NT2/D1 (cell line): ENCODE data around the gene TBCD.
"Not testable (repeated sequence)": the region's sequence is repeated elsewhere in the genome, so short reads cannot be mapped to it uniquely, and the experiment has no call there.

Source experiments
- DNase-seq: peaks from one replicate; pipeline ENCODE4 v3.0.0-alpha.2; 2011; ENCODE audit warnings: low read depth, low spot score
- H3K27me3 ChIP-seq: 2 replicates; pipeline ENCODE4 v1.6.0; 2011; ENCODE audit warnings: mild to moderate bottlenecking; ENCODE audit not compliant: insufficient read length, insufficient read depth
- H3K36me3 ChIP-seq: 2 replicates; pipeline ENCODE4 v1.6.1; 2011; ENCODE audit warnings: mild to moderate bottlenecking, low read length, mixed read lengths; ENCODE audit not compliant: insufficient read depth, insufficient read length
- H3K4me1 ChIP-seq: 2 replicates; pipeline ENCODE4 v1.5.1; 2011; ENCODE audit not compliant: insufficient read depth, insufficient read length
- H3K4me3 ChIP-seq: 2 replicates; pipeline ENCODE4 v1.5.1; 2011; ENCODE audit warnings: low read depth; ENCODE audit not compliant: insufficient read length
- H3K9ac ChIP-seq: 2 replicates; pipeline ENCODE4 v1.6.0; 2011; ENCODE audit warnings: low read depth; ENCODE audit not compliant: insufficient read length
- H3K9me3 ChIP-seq: 2 replicates; pipeline ENCODE4 v1.5.1; 2011; ENCODE audit warnings: mild to moderate bottlenecking, low read length; ENCODE audit not compliant: insufficient read depth
- SUZ12 ChIP-seq: IDR thresholded peaks from 2 replicates; pipeline ENCODE4 v1.6.1; 2011; ENCODE audit not compliant: insufficient read length, insufficient read depth; ENCODE audit errors: extremely low read depth
- YY1 ChIP-seq: IDR thresholded peaks from 2 replicates; pipeline ENCODE4 v1.6.1; 2011; ENCODE audit not compliant: insufficient read length, insufficient read depth
- ZNF274 ChIP-seq: IDR thresholded peaks from 2 replicates; pipeline ENCODE4 v1.6.1; 2011; ENCODE audit warnings: mild to moderate bottlenecking, low read depth, low read length

TBCD gene

DNA sequence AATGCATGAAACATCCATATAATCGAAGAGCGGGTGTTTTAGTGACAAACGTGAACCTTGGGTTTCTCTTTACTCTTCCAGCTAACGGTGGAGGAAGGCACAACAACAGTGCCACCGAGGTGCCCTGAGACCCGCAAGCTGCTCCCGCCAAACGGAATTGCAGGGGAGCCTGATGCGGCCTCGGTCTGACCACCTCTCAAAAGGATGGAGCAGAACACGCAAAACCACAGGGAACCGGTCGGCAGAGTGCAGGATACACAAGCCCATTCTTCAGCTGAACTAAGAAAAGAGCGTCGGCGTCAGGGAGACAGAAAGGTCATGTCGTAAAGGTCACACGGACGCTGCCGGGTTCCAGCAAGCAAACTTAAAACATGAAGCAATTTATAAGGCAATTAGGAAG lies 197.5 kb downstream of the TBCD start:
- Histone ChIP-seq H3K4me3 (no peak overlapping the region), H3K36me3 (peaks cover 21% of the 10 kb centered on the region), H3K27me3 (no peaks in the 10 kb centered on the region), H3K4me1 (no peaks in the 10 kb centered on the region), H3K9ac (no peak overlapping the region), H3K9me3 (peaks cover 61% of the 10 kb centered on the region)
- no peak for TF ChIP-seq SUZ12
- no peak for TF ChIP-seq YY1
- no peak for TF ChIP-seq ZNF274
- no peak for DNase-seq

DNA sequence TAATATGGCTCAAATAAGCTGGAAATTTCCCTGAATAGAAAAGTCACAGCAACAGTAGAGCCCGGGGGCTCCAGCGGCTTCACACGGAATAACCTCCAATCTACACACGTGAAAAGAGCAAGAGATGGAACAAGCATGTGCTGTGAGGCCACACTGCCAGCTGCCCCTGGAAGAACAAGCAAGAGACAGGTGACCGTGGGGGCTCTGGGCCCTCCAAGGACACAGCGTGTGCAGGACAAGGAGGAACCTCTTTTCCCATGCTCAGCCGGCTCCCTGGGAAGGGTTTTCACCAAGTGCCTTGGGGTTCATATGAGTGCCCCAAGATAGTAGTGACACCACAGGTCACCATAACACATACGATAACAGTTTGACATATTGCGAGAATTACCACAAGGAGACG lies 198.1 kb downstream of the TBCD start:
- TF ChIP-seq ZNF274 (no peak), SUZ12 (no peak)
- DNase-seq: no peak
- peaks cover 55% of the 10 kb centered on the region for H3K9me3 ChIP-seq
- no peaks in the 10 kb centered on the region for H3K27me3 ChIP-seq
- no peaks in the 10 kb centered on the region for H3K4me1 ChIP-seq
- peaks cover 19% of the 10 kb centered on the region for H3K36me3 ChIP-seq
- H3K4me3 ChIP-seq: no peak overlapping the region
- H3K9ac ChIP-seq: no peak overlapping the region

DNA sequence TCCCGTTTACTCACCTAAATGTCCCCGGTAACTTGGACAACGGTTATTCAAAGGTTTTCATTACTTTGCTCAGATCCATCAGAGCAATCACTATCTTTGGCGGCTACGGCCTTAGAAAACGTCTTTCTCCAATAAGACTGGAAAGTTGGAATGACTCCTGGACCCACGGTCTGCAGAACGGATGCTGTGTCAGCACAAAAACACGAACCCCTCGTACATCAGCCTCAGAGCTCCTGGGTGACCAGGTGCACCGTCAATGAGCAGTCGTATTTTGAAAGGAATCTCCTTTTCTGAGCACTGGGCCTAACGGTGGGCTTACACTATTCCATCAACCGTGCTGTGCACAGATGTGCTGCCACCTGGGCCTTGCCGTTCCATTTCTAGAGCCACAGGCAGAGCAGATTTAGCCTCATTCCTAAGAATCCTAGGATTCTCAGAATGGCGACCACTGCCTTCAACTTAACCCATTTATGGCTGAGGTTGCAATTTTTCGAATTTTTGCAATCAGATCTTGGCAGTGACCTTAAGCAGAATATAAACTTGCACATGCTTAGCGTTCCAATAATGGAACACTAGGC lies 198.7 kb downstream of the TBCD start:
- no peaks in the 10 kb centered on the region for H3K4me1 ChIP-seq
- DNase-seq: no peak
- no peak overlapping the region for H3K4me3 ChIP-seq
- H3K27me3 ChIP-seq: no peaks in the 10 kb centered on the region
- H3K9ac ChIP-seq: no peak overlapping the region
- H3K9me3 ChIP-seq: peaks cover 54% of the 10 kb centered on the region
- TF ChIP-seq ZNF274: no peak
- no peak for TF ChIP-seq SUZ12
- TF ChIP-seq YY1: no peak
- H3K36me3 ChIP-seq: peaks cover 19% of the 10 kb centered on the region

DNA sequence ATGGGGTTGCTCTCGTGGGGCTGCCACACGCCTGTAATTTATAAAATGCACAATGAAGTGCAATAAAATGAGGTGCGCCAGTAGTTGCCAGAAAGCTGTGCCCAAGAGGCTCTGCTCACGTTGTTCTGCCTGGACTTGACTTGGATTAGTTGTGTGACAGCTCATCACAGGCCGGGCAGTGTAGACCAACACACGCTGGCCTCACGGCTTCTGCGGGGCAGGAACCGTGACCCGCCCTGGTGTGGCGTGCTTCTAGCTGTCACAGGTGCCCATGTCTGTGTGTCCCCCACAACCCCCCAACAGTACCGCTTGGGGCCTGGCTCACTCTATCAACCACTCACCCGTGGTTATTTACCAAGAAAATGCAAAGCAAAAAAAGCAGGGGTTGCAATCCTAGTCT lies 200.2 kb downstream of the TBCD start:
- Histone ChIP-seq H3K9ac (no peak overlapping the region), H3K4me1 (no peaks in the 10 kb centered on the region), H3K9me3 (peaks cover 48% of the 10 kb centered on the region; the same call in 1 of the 2 replicates), H3K36me3 (peaks cover 17% of the 10 kb centered on the region), H3K4me3 (no peak overlapping the region), H3K27me3 (no peaks in the 10 kb centered on the region)
- no peak for DNase-seq
- no peak for TF ChIP-seq ZNF274
- no peak for TF ChIP-seq YY1
- TF ChIP-seq SUZ12: no peak

DNA sequence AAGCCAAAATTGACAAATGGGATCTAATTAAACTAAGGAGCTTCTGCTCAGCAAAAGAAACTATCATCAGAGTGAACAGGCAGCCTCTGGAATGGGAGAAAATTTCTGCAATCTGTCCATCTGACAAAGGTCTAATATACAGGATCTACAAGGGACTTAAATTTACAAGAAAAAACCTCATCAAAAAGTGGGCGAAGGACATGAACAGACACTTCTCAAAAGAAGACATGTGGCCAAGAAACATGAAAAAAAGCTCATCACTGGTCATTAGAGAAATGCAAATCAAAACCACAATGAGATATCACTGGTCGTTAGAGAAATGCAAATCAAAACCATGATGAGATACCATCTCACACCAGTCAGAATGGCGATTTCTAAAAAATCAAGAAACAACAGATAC lies 203.2 kb downstream of the TBCD start:
- not testable (repeated sequence) for H3K4me1 ChIP-seq, H3K27me3 ChIP-seq, H3K4me3 ChIP-seq, H3K9ac ChIP-seq, DNase-seq
- Histone ChIP-seq H3K9me3 (peaks cover 21% of the 10 kb centered on the region; the same call in 1 of the 2 replicates), H3K36me3 (peaks cover 11% of the 10 kb centered on the region)

DNA sequence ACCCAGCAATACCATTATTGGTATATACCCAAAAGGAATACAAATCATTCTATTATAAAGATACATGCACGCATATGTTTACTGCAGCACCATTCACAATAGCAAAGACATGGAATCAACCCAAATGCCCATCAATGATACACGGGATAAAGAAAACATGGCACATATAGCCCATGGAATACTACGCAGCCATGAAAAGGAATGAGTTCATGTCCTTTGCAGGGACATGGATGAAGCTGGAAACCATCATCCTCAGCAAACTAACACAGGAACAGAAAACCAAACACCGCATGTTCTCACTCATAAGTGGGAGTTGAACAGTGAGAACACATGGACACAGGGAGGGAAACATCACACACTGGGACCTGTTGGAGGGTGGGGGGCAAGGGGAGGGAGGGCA lies 203.8 kb downstream of the TBCD start:
- H3K9ac ChIP-seq, H3K4me1 ChIP-seq, H3K4me3 ChIP-seq, DNase-seq, H3K36me3 ChIP-seq, H3K27me3 ChIP-seq: not testable (repeated sequence)
- peaks cover 16% of the 10 kb centered on the region; the same call in 1 of the 2 replicates for H3K9me3 ChIP-seq

DNA sequence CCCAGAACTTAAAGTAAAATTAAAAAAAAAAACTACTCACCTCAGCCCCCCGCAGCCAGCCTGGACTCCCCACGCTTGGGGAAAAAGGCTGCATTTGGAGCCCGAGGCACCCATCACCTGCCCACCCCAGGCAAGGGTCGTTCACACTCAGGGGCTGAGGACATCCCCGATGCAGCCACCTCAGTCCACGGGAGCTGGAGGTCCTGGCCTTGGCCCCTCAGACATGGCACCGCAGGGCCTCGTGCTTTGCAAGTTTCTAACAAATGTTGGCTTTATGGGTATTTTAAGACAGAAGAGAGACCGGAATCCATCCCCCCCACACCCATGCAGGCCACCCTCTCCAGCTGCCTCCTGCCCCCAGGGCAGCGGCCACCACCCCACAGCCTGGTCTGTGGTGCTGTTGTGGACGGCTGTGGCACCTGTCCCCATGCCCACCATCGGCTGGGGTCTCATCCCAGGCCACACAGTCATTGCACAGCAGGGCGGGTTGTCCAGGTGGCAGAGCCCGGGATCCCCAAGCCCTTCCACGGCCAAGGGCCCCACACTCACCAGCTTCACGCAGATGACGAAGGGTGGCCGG lies 204.4 kb downstream of the TBCD start:
- no peak for DNase-seq
- Histone ChIP-seq H3K27me3 (no peaks in the 10 kb centered on the region), H3K4me1 (peaks cover 3% of the 10 kb centered on the region), H3K9me3 (peaks cover 14% of the 10 kb centered on the region; the same call in 1 of the 2 replicates), H3K9ac (no peak overlapping the region), H3K4me3 (no peak overlapping the region), H3K36me3 (peaks cover 11% of the 10 kb centered on the region)
- TF ChIP-seq SUZ12 (no peak), YY1 (no peak), ZNF274 (no peak)
